ENCODE data around the gene ETHE1.

The ETHE1 gene

GRCh38 chr19:43489310-43489709, 37.7 kb downstream of the ETHE1 start:
- DNase-seq (ENCODE audit: low spot score): no peak

- no peak for DNase-seq (ENCODE audit: low spot score)
Measured at GRCh38 chr19:43488179-43488578, 38.8 kb downstream of the ETHE1 start.

GRCh38 chr19:43486412-43486811, 40.6 kb downstream of the ETHE1 start:
- no peak for DNase-seq (ENCODE audit: low spot score)

GRCh38 chr19:43485951-43486350, 41.0 kb downstream of the ETHE1 start:
- DNase-seq (ENCODE audit: low spot score): no peak

- DNase-seq (ENCODE audit: low spot score): no peak
Measured at GRCh38 chr19:43483281-43483680, 43.7 kb downstream of the ETHE1 start.

- DNase-seq (ENCODE audit: low spot score): no peak
Measured at GRCh38 chr19:43482193-43482592, 44.8 kb downstream of the ETHE1 start.

- DNase-seq (ENCODE audit: low spot score): no peak
Measured at GRCh38 chr19:43481701-43482100, 45.3 kb downstream of the ETHE1 start.

GRCh38 chr19:43480574-43480973, 46.4 kb downstream of the ETHE1 start:
- no peak for DNase-seq (ENCODE audit: low spot score)

GRCh38 chr19:43479961-43480561, 46.9 kb downstream of the ETHE1 start:
- DNase-seq (ENCODE audit: low spot score): no peak

- no peak for DNase-seq (ENCODE audit: low spot score)
Measured at GRCh38 chr19:43479226-43479625, 47.8 kb downstream of the ETHE1 start.

GRCh38 chr19:43478323-43478722, 48.7 kb downstream of the ETHE1 start:
- no peak for DNase-seq (ENCODE audit: low spot score)

- DNase-seq (ENCODE audit: low spot score): no peak
Measured at GRCh38 chr19:43476606-43477005, 50.4 kb downstream of the ETHE1 start.

- DNase-seq (ENCODE audit: low spot score): peak; percentile 90
Measured at GRCh38 chr19:43474986-43475705, 51.9 kb downstream of the ETHE1 start.

GRCh38 chr19:43474487-43474886, 52.5 kb downstream of the ETHE1 start:
- no peak for DNase-seq (ENCODE audit: low spot score)

- no peak for DNase-seq (ENCODE audit: low spot score)
Measured at GRCh38 chr19:43471091-43471490, 55.9 kb downstream of the ETHE1 start.

GRCh38 chr19:43470288-43470687, 56.7 kb downstream of the ETHE1 start:
- no peak for DNase-seq (ENCODE audit: low spot score)

- DNase-seq (ENCODE audit: low spot score): peak; percentile 45
Measured at GRCh38 chr19:43469160-43469480, 57.9 kb downstream of the ETHE1 start.

GRCh38 chr19:43468354-43469159, 58.4 kb downstream of the ETHE1 start:
- DNase-seq (ENCODE audit: low spot score): no peak

- DNase-seq (ENCODE audit: low spot score): peak; percentile 25
Measured at GRCh38 chr19:43467730-43468129, 59.3 kb downstream of the ETHE1 start.

- DNase-seq (ENCODE audit: low spot score): no peak
Measured at GRCh38 chr19:43467276-43467675, 59.7 kb downstream of the ETHE1 start.

- no peak for DNase-seq (ENCODE audit: low spot score)
Measured at GRCh38 chr19:43466793-43467192, 60.2 kb downstream of the ETHE1 start.

GRCh38 chr19:43465468-43466120, 61.4 kb downstream of the ETHE1 start, which contains the start of gene LYPD3:
Gene LYPD3, minus strand, starts transcription at chr19:43465608. Its CDS starts 37 bp downstream, at chr19:43465571.
- DNase-seq (ENCODE audit: low spot score): no peak

All from kidney capillary endothelial cell (primary cell).